Activated T-cell treated with anti-CD3 and anti-CD28 coated beads, Interleukin-2, amount 50 U/mL, for 4 hours (primary cell): ENCODE data around the gene TMEM18. TPM values are rescaled to one million over a fixed set of nuclear protein-coding genes. Genes with fewer than 3 reads are reported as not detected.
"Not testable (repeated sequence)": the region's sequence is repeated elsewhere in the genome, so short reads cannot be mapped to it uniquely, and the experiment has no call there.

Source experiments
- ATAC-seq, 2 donors: fragments of 200-7000 bp; cut with Tn5 transposase; one replicate each; pipeline ENCODE4 v1.10.0; 2021
- DNase-seq: peaks from one replicate; pipeline ENCODE4 v3.0.0-alpha.2; 2020
- H3K27me3 Mint-ChIP-seq: one replicate; pipeline ENCODE4 v1.8.0; 2021; ENCODE audit warnings: low read depth, mixed read lengths
- H3K36me3 Mint-ChIP-seq: one replicate; pipeline ENCODE4 v1.8.0; 2022; ENCODE audit warnings: mixed read lengths; ENCODE audit not compliant: insufficient read depth
- H3K4me1 Mint-ChIP-seq: one replicate; pipeline ENCODE4 v1.8.0; 2021; ENCODE audit warnings: low read depth, mixed read lengths
- H3K4me3 Mint-ChIP-seq: one replicate; pipeline ENCODE4 v1.8.0; 2021; ENCODE audit warnings: mild to moderate bottlenecking, moderate library complexity, mixed read lengths
- H3K9me3 Mint-ChIP-seq: one replicate; pipeline ENCODE4 v1.8.0; 2021; ENCODE audit warnings: mixed read lengths
- total RNA-seq, 3 donors: library from RNA; stranded (reverse); gene quantifications; one replicate each; pipeline ENCODE4 v1.2.1, GENCODE V29; 2021

The TMEM18 gene
- total RNA-seq, 3 donors from 2014 or later = 29.2 to 33.2 (median 29.3) TPM

DNA sequence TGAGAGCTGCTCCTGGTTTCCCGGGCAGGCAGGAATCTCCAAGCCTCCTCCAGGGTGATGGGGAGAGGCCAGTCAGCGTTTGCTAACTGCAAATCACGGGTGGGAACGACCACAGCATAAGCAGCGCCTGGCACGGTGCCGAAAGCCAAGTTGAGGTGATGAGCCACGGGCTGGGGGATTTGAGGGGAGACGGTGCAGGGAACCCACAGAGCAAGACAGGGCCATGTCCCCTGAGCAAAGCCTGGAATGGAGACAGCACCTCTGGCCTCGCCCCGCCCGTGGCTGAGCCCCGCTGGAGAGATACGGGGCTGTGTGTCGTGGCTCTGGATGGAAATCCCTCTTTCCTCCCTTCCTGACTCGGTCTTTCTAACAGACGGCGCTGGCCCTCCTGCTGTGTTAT lies 31.5 kb upstream of the TMEM18 start:
- peaks cover 7% of the 10 kb centered on the region for H3K4me1 Mint-ChIP-seq
- ATAC-seq (no peak), DNase-seq (no peak)
- H3K27me3 Mint-ChIP-seq = peaks cover 30% of the 10 kb centered on the region
- H3K9me3 Mint-ChIP-seq = no peaks in the 10 kb centered on the region
- no peaks in the 10 kb centered on the region for H3K36me3 Mint-ChIP-seq
- H3K4me3 Mint-ChIP-seq = no peak overlapping the region

DNA sequence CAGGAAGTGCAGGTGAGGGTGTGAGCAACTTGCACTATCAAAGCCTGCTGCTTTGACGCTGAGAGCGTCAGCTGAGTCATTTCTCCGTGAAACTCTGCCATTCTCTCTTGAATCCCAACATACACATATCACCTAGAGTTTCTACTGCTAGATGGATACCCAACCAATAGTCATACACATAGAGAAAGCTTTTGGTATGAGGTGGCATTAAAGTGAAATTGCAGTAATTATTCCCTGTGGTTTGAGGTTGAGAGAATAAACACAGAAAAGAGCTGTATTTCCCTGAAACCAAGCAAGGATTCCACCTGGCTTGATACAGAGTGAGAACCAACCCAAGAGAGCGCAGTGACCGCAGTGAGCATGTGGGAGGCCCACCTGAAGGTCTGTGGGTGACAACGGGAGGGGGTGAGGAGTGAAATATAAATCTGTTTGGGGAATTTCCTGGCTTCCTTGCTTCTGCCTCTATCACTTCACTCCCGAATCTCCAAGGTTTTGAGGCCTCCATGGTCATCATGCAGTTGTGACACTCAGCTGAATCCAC lies 28.8 kb upstream of the TMEM18 start:
- DNase-seq (no peak), ATAC-seq (peak; percentile 83 to 92)
- Mint-ChIP-seq H3K27me3 (peaks cover 18% of the 10 kb centered on the region), H3K9me3 (no peaks in the 10 kb centered on the region), H3K4me3 (no peak overlapping the region), H3K36me3 (no peaks in the 10 kb centered on the region), H3K4me1 (peaks cover 7% of the 10 kb centered on the region)

DNA sequence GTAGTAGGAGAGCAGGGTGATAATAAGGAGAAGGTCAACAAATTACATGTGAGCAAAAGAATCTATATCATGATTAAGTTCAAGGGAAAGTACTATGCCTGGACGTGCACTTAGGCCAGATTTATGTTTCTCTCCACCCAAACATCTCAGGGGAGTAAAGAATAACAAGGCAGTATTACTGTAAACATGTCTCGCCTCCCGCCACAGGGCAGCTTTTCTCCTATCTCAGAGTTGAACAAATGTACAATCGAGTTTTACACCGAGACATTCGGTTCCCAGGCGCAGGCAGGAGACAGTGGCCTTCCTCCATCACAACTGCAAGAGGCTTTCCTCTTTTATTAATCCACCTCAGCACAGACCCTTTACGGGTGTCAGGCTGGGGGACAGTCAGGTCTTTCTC lies 25.6 kb upstream of the TMEM18 start:
- not testable (repeated sequence) for H3K36me3 Mint-ChIP-seq, H3K4me1 Mint-ChIP-seq, DNase-seq, ATAC-seq, H3K4me3 Mint-ChIP-seq, H3K9me3 Mint-ChIP-seq
- H3K27me3 Mint-ChIP-seq = peaks cover 11% of the 10 kb centered on the region

DNA sequence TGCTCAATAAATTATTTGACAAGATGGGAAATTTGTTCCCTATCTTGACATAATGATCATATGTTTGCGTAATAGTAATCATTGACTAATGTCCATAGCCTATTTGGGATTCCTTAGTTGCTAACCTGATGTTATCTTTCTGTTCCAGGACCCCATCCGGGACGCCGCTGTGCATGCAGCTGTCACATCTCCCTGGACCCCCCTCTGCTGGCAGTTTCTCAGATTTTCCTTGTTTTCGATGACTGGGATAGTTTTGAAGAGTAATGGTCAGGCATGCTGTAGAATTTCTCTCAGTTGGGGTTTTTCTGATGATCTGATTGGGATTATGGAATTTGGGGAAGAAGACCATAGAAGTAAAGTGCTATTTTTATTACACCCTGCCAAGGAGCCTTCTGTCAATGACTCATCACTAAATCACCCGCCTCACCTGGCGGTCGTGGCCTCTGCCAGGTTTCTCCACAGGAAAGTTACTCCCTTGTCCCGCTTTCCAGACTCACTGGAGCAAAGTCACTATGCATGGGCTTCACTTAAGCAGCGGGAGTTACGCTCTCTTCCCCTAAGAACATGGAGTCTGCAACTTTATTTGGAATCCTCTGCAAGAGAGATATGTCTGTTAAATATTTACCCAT lies 19.9 kb upstream of the TMEM18 start:
- DNase-seq = no peak
- Mint-ChIP-seq H3K9me3 (peaks cover 4% of the 10 kb centered on the region), H3K36me3 (no peaks in the 10 kb centered on the region), H3K27me3 (peaks cover 18% of the 10 kb centered on the region), H3K4me1 (no peaks in the 10 kb centered on the region), H3K4me3 (no peak overlapping the region)
- ATAC-seq = no peak

DNA sequence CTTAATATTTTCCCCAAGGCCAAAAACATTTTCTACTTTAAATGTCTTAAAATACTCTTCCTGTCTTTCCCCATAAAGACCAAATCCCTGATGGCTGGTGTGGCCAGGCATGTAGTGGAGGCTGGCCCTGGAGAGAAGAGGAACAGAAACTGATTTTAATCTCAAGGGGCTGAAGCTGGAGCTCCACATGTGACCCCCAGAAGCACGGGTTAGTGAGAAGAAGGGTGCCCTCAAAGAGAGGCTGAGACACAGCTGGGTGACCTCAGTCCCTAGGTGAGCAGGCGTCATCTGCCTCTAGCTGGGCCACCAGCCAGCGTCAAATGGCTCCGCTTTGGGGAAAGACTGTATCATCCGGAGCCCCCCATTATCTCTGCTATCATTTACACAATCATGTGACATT lies 19.3 kb upstream of the TMEM18 start:
- ATAC-seq (no peak), DNase-seq (no peak)
- Mint-ChIP-seq H3K4me1 (no peaks in the 10 kb centered on the region), H3K36me3 (no peaks in the 10 kb centered on the region), H3K9me3 (peaks cover 4% of the 10 kb centered on the region), H3K27me3 (peaks cover 16% of the 10 kb centered on the region), H3K4me3 (no peak overlapping the region)

DNA sequence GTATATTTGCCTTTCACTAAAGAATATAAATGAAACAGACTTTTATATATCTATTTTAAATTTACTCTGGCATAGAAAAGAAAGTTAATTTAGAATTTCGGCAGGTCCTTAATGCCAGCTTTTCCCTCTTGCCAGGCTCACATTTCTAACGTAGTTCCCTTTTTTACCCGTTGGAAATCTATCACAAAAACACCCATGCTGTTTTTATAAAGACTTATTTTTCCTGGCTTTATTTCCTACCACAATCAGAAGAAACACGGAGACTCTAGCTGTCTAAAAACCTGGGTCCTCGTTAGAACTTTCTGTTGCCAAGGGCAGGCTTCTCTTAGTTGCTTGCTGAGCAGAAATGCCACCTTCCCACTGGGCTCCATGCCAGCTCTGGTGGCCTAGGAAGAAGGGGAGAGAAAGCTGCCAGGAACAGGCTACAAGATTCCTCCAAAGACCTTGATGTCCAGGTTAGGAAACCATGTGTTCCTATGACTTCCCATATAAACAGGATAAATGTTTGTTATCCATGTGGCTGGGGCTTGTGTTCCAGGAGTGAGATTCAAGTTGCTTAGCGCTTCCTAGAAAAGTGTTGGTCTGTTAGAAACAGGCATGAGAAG lies 17.8 kb upstream of the TMEM18 start:
- ATAC-seq = no peak

DNA sequence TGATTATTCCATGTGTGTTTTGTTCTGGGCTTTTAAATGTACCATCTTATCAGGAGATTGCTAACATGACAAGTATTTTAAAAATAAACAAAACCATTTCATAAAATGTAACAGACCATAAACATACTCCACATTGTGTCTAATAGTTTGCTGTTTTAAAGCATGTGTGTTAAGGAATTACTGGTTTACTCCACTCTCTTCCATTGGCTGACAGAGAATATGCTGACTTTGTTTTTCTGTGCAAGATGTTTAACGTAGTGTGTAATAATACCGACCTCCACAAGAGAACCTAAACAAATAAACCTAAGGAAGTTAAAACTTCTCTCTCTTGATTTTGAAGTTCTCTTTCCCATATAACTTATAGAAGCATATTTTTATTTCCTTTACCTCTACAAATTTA lies 17.0 kb upstream of the TMEM18 start:
- Mint-ChIP-seq H3K36me3 (no peaks in the 10 kb centered on the region), H3K4me3 (no peak overlapping the region), H3K9me3 (peaks cover 4% of the 10 kb centered on the region), H3K4me1 (no peaks in the 10 kb centered on the region), H3K27me3 (peaks cover 20% of the 10 kb centered on the region)
- no peak for ATAC-seq
- DNase-seq = no peak

More for the DNA sequence above, 17.8 kb upstream of the TMEM18 start:
- Mint-ChIP-seq H3K27me3 (peaks cover 18% of the 10 kb centered on the region), H3K4me3 (no peak overlapping the region), H3K4me1 (no peaks in the 10 kb centered on the region), H3K9me3 (peaks cover 4% of the 10 kb centered on the region), H3K36me3 (no peaks in the 10 kb centered on the region)
- DNase-seq = no peak

DNA sequence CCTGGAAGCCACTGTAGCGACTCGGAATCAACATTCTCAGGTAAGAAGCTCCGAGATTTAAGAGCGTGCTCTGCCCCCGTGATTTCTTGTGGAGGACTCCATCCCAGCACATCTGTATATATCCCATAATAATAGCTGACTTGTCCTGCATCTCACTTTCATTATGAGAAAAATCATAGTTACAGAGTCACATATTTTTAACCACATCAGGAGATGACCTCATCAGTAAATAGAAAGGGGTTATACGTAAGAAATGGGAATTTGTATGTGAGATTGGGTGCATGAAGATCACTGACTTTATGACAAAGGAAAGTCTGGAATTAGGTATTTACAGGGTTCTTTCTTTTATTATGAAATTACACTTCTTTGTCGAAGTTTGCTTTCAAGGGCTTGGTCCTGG lies 16.4 kb upstream of the TMEM18 start:
- peaks cover 18% of the 10 kb centered on the region for H3K27me3 Mint-ChIP-seq

DNA sequence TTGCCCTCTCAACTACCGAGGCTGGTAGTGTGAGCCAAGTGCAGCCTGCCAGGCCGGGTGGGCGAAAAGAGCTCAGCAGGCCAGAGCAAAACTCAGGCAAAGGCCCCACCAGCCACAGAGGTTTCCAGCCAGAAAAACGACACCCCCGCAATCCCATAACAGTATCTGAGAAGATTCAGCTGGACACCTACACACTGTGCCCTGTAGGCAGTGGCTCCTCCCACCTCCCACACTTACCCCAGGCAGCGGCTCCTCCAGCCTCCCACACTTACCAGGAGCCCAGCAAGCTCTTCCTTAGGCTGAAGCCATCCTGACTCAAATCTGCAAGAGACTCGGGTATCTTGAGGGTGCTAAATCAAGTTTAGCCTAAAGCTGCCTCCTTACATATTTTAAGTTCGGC lies 15.6 kb upstream of the TMEM18 start:
- Mint-ChIP-seq H3K36me3 (no peaks in the 10 kb centered on the region), H3K27me3 (peaks cover 23% of the 10 kb centered on the region), H3K9me3 (no peaks in the 10 kb centered on the region), H3K4me3 (no peak overlapping the region), H3K4me1 (no peaks in the 10 kb centered on the region)
- no peak for DNase-seq
- no peak for ATAC-seq

More for the DNA sequence above, 16.4 kb upstream of the TMEM18 start:
- ATAC-seq = no peak
- H3K9me3 Mint-ChIP-seq = peaks cover 2% of the 10 kb centered on the region
- H3K4me1 Mint-ChIP-seq = no peaks in the 10 kb centered on the region
- no peaks in the 10 kb centered on the region for H3K36me3 Mint-ChIP-seq
- H3K4me3 Mint-ChIP-seq = no peak overlapping the region
- no peak for DNase-seq

DNA sequence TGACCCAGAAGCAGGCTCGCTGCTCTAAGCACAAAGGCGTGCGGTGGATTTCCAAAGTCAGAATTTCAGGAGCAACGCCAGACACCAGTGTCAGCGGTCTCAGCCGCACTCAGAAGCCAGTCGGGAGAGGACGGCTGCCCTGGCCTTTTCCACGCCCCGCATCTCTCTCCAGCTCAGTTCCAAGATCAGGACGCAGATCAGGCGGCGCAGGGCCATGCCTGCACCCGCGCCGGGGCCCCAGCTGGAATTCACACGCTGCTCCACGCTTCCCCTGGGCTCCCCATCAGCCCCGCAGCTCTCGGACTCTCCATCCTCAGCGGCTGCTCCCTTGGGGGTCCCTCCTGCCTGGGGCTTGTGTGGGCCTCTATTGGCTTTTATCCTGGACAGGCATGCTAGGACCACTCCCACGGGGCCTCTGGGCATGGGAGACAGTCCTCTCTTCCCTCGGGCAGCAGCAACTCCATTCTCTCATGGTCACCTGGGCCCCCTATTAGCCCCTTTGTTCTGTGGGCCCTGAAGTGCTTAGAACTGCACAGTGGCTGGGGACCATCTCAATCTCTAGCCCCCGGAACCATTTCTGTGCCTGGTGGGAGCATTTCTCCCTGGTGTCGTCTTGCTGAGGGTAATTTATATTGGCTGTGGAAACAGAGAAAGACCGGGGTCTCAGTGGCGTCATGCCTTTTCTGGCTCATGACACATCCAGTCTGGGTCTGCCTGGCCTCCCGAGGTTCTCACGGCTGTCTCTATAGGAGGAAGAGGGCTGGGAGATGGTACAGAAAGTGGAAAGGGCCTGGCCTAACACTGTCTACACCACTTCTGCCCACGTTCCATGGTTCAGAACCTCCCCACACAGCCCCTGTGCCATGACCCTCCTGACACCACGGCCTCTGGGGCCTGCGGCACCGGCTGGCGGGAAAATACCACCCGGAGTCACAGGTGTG lies 14.9 kb upstream of the TMEM18 start:
- Mint-ChIP-seq H3K27me3 (peaks cover 18% of the 10 kb centered on the region), H3K4me1 (no peaks in the 10 kb centered on the region), H3K4me3 (no peak overlapping the region), H3K36me3 (no peaks in the 10 kb centered on the region), H3K9me3 (no peaks in the 10 kb centered on the region)
- DNase-seq (no peak), ATAC-seq (no peak)

DNA sequence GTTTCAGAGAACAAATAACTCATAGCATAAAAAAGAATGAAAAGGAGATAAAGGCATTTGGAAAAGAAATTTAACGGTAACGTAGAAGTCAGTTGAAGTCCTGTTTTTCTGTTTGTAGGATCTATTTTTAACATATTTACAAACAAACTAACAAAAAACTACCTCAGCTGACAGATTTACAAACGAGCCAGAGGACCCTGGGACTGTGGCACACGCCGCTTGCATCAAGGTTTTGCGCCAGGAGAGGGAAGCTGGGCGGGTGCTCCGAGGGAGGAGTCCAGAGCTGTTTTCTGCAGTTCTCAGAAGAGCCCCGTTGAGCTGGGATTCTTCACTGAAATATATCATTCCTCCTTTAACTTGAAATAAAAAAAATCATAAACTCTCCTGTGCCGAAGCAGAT lies 13.6 kb upstream of the TMEM18 start:
- Mint-ChIP-seq H3K9me3 (peaks cover 3% of the 10 kb centered on the region), H3K4me1 (no peaks in the 10 kb centered on the region), H3K27me3 (peaks cover 17% of the 10 kb centered on the region), H3K36me3 (no peaks in the 10 kb centered on the region), H3K4me3 (no peak overlapping the region)
- DNase-seq (no peak), ATAC-seq (no peak)

DNA sequence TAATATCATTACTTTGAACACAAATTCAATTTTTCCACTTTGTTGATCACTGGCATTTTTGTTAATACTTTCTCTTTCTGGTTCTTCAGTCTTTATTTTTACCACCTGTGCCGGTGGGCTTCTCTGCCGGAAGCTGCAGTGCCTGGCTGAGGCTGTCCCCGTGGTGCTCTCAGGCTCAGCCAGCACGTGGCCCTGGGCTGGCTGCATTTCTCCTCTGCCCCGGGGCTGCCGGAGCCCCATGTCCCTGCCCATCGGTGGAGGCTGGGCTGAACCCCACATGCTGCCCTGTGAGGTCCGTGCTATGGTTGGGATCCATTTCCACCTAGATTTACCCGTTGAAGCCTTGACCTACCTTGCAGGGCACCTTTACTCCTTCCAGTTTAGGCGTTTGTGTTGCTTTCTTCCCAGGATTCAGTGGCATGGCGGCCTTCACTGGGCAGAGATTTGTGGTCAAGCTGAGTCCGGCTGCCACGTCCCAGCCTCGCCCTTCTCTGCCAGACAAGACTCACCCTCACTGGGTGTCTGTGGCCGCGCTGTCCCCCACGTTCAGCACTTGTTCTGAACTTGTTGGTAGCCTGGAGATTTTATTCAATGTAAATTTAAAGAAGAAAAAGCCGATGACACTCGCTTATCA lies 12.8 kb upstream of the TMEM18 start:
- ATAC-seq (no peak), DNase-seq (no peak)
- peaks cover 17% of the 10 kb centered on the region for H3K27me3 Mint-ChIP-seq
- H3K36me3 Mint-ChIP-seq = no peaks in the 10 kb centered on the region
- H3K4me3 Mint-ChIP-seq = no peak overlapping the region
- H3K4me1 Mint-ChIP-seq = no peaks in the 10 kb centered on the region
- H3K9me3 Mint-ChIP-seq = peaks cover 7% of the 10 kb centered on the region

DNA sequence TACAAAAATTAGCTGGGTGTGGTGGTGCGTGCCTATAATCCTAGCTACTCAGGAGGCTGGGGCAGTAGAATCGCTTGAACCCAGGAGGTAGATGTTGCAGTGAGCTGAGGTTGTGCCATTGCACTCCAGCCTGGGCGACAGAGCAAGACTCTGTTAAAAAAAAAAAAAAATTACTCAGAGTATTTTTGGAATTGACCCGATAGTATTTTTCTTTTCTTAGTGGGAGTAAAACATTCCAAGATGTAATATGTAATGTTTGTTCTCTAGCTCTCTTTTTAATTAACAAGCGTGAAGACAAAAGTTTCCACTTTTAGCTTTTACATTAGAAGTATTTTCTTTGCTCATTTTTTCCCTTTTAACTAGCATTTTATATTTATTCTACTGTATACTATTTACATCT lies 12.0 kb upstream of the TMEM18 start:
- H3K27me3 Mint-ChIP-seq = peaks cover 17% of the 10 kb centered on the region
- ATAC-seq = no peak
- DNase-seq = no peak
- no peak overlapping the region for H3K4me3 Mint-ChIP-seq
- H3K9me3 Mint-ChIP-seq = peaks cover 14% of the 10 kb centered on the region
- H3K36me3 Mint-ChIP-seq = no peaks in the 10 kb centered on the region
- H3K4me1 Mint-ChIP-seq = no peaks in the 10 kb centered on the region

DNA sequence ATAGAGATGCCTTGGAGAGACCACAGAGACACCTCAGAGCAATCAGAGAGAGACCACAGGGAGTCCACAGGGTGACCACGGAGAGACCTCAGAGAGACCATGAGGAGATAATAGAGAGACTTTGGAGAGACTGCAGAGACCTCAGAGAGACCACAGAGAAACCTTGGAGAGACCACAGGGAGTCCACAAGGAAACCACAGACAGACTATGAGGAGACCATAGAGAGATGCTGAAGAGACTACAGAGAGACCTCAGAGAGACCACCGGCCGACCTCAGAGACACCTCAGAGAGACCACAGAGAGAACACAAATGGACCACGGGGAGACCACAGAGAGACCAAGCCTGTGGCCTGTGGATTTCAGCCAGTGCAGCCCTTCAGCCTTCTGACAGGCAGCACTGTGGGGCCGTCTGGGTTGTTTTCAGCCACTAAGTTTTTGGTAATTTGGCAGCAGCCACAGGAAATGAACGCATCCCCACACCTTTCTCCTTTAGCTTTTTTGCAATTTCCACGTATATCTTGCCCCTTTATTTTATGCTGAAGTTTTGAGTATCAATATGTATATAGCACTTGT lies 11.4 kb upstream of the TMEM18 start:
- no peak for ATAC-seq
- H3K4me1 Mint-ChIP-seq = no peaks in the 10 kb centered on the region
- DNase-seq = no peak
- H3K4me3 Mint-ChIP-seq = no peak overlapping the region
- peaks cover 3% of the 10 kb centered on the region for H3K36me3 Mint-ChIP-seq
- H3K9me3 Mint-ChIP-seq = peaks cover 19% of the 10 kb centered on the region
- H3K27me3 Mint-ChIP-seq = peaks cover 17% of the 10 kb centered on the region
